GM19035 (cell line): ENCODE data around the gene CLEC16A.

ENCODE experiments used
- ATAC-seq: cut with Tn5 transposase; IDR thresholded peaks from one replicate; pipeline ENCODE4 v1.9.1; 2021; ENCODE audit not compliant: unreplicated experiment

The CLEC16A gene

GRCh38 chr16:11011326-11011725, 67.0 kb downstream of the CLEC16A start:
- no peak for ATAC-seq

- ATAC-seq = no peak
Measured at GRCh38 chr16:11012841-11013240, 68.5 kb downstream of the CLEC16A start.

- ATAC-seq = no peak
Measured at GRCh38 chr16:11014136-11014535, 69.8 kb downstream of the CLEC16A start.

DNA sequence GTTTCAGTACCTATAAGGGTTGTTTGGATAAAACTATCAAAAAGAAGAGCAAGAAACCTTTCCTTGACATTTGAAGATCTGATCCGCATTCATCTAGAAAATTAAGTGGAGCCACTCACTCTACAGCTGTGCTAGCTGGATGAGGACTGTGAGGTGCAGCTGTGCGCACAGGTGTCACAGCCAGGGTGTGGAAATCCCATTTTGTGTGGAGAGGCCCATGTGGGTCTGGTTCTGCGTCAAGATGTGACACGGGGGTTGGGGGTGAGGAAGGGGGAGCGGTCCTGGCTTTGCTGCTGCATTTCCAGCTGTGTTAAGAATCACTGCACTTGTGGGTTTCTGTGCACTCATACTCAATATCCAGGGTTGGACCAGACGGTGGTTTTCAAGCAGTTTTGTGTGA, 70.7 kb downstream of the CLEC16A start:
- ATAC-seq = no peak

DNA sequence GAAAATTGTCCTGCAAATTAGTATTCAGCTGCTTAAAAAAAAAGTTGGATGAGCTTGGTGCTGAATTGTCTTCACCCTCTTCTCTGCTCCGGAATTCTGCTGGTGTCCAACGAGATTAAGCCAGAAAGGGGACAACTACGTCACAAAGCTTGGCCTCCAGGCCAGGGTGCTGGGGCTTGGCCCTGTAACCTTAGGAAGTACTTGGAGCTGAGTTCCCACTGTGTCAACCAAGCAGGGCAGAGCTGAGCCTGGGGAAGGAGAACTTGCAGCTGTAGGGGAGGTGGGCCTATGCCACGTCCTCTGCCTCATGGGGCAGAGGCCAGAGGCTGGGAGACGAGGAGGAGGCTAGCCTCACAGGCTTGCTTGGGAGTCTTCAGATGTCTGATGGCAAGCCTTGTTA, 71.2 kb downstream of the CLEC16A start:
- no peak for ATAC-seq

DNA sequence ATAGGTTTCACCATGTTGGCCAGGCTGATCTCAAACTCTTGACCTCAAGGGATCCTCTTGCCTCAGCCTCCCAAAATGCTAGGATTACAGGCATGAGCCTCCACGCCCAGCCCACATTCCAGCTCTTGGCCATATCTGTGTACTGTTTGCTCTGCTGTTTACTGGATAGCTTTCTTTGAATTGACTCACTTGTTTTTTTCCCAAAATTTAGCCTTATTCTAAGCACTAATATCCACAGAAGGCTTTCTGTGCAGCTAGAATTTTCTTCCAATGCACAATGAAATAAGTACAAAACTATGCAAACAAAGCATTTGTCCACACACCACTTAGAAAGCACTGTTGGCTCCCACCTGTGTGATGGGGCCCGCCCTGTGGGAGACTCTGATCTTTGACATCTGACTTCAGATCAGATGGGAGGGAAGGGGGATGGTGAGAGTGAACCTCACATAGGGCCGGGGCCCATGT, 72.2 kb downstream of the CLEC16A start:
- ATAC-seq = no peak

GRCh38 chr16:11016993-11017392, 72.6 kb downstream of the CLEC16A start:
- no peak for ATAC-seq

DNA sequence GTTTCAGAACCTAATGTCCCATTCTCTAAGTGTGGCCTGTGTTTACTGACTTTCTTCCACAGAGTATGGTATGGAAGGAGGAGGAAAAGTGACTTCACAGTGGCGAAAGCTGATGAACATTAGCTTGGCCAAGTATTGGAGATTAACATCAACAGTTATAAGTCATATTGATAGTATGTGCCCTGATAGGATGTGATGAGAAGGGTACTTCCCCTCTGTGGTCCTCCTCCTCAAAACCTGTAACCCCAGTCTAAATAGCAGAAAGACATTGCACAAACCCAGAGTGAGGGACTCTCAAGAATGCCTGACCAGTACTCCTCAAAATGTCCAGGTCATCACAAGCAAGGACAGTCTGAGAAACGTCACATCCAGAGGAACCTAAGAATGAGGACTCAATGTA, 73.1 kb downstream of the CLEC16A start:
- no peak for ATAC-seq

GRCh38 chr16:11020388-11020787, 76.0 kb downstream of the CLEC16A start:
- no peak for ATAC-seq

GRCh38 chr16:11020792-11021551, 76.6 kb downstream of the CLEC16A start:
- ATAC-seq = no peak

DNA sequence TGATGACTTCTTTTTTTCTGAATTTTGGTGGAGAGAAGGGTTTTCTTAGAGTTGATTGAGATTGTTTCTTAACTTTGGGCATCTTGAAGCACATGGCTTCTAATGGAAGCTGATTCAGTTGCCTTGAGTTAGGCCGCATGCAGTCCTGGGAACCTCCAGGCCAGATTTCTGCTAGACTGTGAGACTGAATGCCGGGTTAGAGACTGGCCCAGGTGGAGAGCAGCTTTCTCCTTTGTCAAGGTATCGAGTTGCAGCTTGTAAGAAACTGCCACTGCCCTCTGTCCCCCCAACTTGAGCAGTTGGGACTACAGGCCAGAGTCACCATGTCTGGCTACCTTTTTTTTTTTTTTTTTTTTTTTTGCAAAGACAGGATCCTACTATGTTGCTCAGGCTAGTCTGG, 77.6 kb downstream of the CLEC16A start:
- no peak for ATAC-seq

DNA sequence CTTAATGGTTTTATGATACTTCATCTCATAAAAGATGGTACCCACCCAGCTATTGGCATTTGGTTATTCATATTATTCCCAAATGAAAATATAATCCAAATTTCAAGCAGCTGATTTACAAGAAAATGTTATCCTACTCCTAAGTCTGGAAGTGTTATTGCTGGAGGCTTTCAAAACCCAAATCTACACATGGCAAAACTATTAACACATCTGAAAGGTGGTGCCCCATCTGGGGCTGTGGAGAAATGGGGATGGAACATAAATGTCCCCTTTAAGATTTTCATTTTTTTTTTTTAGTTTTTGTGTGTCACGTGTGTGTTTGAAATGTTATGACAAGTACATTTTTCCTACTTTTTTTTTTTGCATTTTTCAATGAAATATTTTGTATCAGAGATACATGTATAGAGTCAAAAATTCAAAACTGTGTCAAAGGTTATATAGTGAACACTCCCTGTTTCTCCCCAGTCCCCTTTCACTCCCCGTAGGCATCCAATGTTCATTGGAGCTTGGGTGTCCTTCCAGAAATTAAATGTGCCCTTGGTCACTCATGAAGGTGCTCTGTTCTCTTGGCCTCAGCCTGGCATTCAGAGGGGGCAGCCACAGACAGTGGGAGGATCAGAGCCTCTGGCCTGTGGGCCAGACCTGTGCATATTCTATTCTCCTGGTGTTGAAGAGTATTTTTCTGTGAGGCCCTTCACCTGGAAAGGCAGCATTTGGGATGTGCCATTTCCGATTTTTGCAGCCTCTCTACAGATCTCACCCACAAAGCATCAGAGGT, 79.1 kb downstream of the CLEC16A start:
- no peak for ATAC-seq

- ATAC-seq = no peak
Measured at GRCh38 chr16:11024333-11025053, 80.1 kb downstream of the CLEC16A start.

DNA sequence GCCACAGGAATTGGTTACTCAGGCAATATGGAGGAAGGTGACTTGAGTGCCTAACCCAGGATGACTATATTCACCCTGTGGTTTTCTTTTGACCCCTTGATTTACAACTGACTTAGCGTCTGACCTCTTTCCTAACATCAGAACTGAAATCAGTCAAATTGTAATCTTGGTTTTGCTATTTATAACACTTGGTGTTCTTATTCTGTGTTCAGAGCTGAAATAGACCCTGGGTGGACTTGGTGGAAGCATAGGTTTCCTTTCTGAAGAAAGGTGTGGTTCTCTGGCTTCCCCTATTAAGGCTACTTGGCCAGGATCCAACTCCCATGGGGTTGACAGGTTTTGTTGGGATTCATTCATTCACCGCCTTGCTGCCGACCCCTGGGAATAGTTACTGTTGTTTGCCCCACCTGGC, 80.8 kb downstream of the CLEC16A start:
- ATAC-seq = peak; percentile 55

DNA sequence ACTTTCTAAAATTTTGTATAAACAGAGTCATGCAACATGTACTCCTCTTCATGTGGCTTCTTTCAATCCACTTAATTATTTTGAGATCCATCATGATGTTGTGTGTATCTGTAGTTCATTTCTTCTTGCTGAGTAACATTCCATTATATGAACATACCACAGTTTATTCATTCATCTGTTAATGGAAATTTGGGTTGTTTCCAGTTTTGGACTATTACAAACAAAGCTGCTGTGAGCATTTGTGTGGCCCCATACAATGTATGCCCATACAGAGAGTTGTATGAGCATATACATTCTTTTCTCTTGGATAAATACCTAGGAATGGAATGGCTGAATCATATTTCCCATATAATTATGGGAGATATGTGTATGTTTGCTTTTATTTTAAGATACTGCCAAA, 85.6 kb downstream of the CLEC16A start:
- ATAC-seq = no peak

- no peak for ATAC-seq
Measured at GRCh38 chr16:11030990-11031510, 86.7 kb downstream of the CLEC16A start.

DNA sequence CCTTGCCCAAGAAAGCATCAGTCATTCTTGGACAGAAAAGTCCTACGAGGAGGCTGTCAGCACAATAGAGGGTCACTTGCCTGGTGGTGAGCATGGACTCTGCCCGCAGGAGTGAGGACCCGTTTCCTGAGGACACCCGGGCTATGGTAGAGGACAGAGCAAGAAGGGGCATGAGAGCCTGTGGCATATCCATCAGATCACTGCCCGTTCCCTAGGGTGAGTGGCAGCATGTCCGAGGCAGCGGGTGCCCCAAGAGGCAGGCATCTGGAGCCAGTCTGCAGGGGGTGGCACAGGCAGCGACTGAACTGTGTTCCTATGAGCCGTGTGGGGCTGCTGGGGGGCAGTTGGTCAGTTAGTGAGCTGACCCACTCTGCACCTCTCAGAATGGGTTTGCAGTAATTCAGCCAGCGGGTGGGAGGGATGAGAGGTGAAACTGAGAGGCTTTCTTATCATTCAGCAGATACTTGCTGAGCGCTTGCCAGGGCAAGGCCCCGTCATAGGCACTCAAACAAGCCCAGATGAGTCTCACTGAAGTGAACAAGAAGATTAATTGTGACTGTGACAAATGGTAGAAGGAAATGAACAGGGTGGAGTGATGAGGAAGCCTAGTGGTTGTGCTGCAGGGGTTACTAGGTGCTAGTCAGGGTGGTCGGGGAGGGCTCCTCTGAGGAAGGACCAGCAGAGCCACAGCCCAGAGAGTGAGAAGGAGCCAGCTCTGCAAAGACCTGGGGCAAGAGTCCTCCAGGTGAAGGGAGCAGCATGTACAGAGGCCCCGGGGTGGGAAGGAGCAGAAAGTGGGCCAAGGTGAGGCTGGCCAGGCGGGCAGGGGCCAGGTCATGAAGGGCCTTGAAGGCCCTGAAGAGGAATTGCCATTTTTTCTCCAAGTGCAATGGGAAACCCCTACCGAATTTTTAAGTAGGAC, 87.9 kb downstream of the CLEC16A start:
- no peak for ATAC-seq

DNA sequence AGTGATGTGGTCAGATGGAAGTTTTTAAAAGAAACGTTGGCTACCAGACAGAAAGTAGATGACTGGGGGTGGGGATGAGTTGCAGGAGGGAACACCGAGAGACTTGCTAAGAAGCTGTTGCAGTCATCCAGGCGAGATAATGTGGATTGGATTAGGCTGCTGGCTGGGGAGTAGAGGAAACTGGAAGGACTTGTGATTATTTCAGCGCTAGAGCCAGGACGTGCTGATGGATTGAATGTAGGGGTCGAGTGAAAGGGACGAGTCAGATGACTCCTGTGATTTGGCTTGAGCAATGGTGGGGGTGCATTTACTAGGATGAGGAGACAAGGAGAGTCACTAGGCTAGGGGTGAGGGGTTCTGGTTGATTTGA, 88.5 kb downstream of the CLEC16A start:
- no peak for ATAC-seq

- ATAC-seq = no peak
Measured at GRCh38 chr16:11033629-11034420, 89.5 kb downstream of the CLEC16A start.

DNA sequence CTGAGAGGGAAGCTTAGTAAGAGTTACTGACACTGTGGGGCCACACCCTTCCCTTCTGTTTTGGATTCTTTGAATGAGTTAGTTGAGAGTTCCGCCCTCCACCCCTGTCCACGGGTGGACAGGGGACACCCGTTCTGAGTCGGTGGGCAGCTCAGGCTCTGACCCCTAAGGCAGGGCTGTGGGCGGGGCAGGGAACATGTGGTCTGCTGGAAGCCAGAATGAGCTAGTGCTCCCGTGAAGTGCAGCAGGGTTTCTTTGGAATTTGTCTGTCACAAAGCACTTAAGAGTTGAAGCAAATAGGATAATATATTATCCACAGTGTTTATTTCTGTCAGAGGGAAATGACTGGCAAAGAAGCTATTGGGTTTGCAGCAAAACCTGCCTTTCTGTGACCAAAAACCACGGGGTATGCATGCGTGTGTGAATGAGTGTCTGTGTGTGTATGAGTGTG, 90.1 kb downstream of the CLEC16A start:
- no peak for ATAC-seq
